ENCODE measurements around the gene NPR2.

NPR2 gene

GRCh38 chr9:35832814-35833213, 41.4 kb downstream of the NPR2 start:
- DNase-seq (ENCODE audit: extremely low spot score) = no peak
- CTCF ChIA-PET = no interaction called here
- TF ChIP-seq FOXK2 (IDR thresholded peaks at IDR 0.05) (no peak), ZNF384 (IDR thresholded peaks at IDR 0.05) (no peak), ARNT (IDR thresholded peaks at IDR 0.05) (no peak), L3MBTL2 (conservative IDR thresholded peaks at IDR 0.05) (no peak), LEF1 (IDR thresholded peaks at IDR 0.05; ENCODE audit: borderline replicate concordance) (no peak), SP1 (IDR thresholded peaks at IDR 0.05) (no peak), SUZ12 (IDR thresholded peaks at IDR 0.05) (no peak), FOXA1 (IDR thresholded peaks at IDR 0.05) (no peak), CTBP1 (IDR thresholded peaks at IDR 0.05; ENCODE audit: borderline replicate concordance) (no peak), BHLHE40 (IDR thresholded peaks at IDR 0.05; ENCODE audit: borderline replicate concordance) (no peak), ELF4 (IDR thresholded peaks at IDR 0.05) (no peak), NFRKB (IDR thresholded peaks at IDR 0.05) (no peak), TARDBP (IDR thresholded peaks at IDR 0.05) (no peak), HDGF (IDR thresholded peaks at IDR 0.05; ENCODE audit: borderline replicate concordance) (no peak)
- POLR2A ChIA-PET = interaction anchor here (0.9 to 1.6 kb wide), 2 partner anchors 19 kb away, joined by 3 to 4 read pairs; no protein-coding TSS in a partner anchor

- DNase-seq (ENCODE audit: extremely low spot score) = no peak
- no peak for TF ChIP-seq SP1 (IDR thresholded peaks at IDR 0.05)
- no peak for TF ChIP-seq ZNF384 (IDR thresholded peaks at IDR 0.05)
- no peak for TF ChIP-seq BHLHE40 (IDR thresholded peaks at IDR 0.05; ENCODE audit: borderline replicate concordance)
- no peak for TF ChIP-seq LEF1 (IDR thresholded peaks at IDR 0.05; ENCODE audit: borderline replicate concordance)
- no peak for TF ChIP-seq L3MBTL2 (conservative IDR thresholded peaks at IDR 0.05)
- no peak for TF ChIP-seq TARDBP (IDR thresholded peaks at IDR 0.05)
- TF ChIP-seq ELF4 (IDR thresholded peaks at IDR 0.05) = no peak
- TF ChIP-seq SUZ12 (IDR thresholded peaks at IDR 0.05) = no peak
- no peak for TF ChIP-seq FOXA1 (IDR thresholded peaks at IDR 0.05)
- TF ChIP-seq ARNT (IDR thresholded peaks at IDR 0.05) = no peak
- TF ChIP-seq FOXM1 (IDR thresholded peaks at IDR 0.05; ENCODE audit: borderline replicate concordance) = no peak
- TF ChIP-seq PKNOX1 (IDR thresholded peaks at IDR 0.05) = no peak
- TF ChIP-seq HDGF (IDR thresholded peaks at IDR 0.05; ENCODE audit: borderline replicate concordance) = no peak
- no peak for TF ChIP-seq CTBP1 (IDR thresholded peaks at IDR 0.05; ENCODE audit: borderline replicate concordance)
- TF ChIP-seq FOXK2 (IDR thresholded peaks at IDR 0.05) = no peak
- TF ChIP-seq NFRKB (IDR thresholded peaks at IDR 0.05) = no peak
- POLR2A ChIA-PET = no interaction called here
- CTCF ChIA-PET = interaction anchor here (0.6 kb wide), 1 partner anchor 72 kb away, joined by 7 read pairs; no protein-coding TSS in a partner anchor
These were observed 43.1 kb downstream of the NPR2 start for GRCh38 chr9:35834260-35835215.

- CTCF ChIA-PET = no interaction called here
- TF ChIP-seq FOXM1 (IDR thresholded peaks at IDR 0.05; ENCODE audit: borderline replicate concordance) (no peak), HDGF (IDR thresholded peaks at IDR 0.05; ENCODE audit: borderline replicate concordance) (no peak), PKNOX1 (IDR thresholded peaks at IDR 0.05) (no peak), BHLHE40 (IDR thresholded peaks at IDR 0.05; ENCODE audit: borderline replicate concordance) (no peak), SP1 (IDR thresholded peaks at IDR 0.05) (no peak), CTBP1 (IDR thresholded peaks at IDR 0.05; ENCODE audit: borderline replicate concordance) (no peak), LEF1 (IDR thresholded peaks at IDR 0.05; ENCODE audit: borderline replicate concordance) (no peak), ELF4 (IDR thresholded peaks at IDR 0.05) (no peak), ARNT (IDR thresholded peaks at IDR 0.05) (no peak), ZNF384 (IDR thresholded peaks at IDR 0.05) (no peak), SUZ12 (IDR thresholded peaks at IDR 0.05) (no peak), TARDBP (IDR thresholded peaks at IDR 0.05) (no peak), NFRKB (IDR thresholded peaks at IDR 0.05) (no peak)
These were observed 43.8 kb downstream of the NPR2 start for GRCh38 chr9:35835216-35835632.

GRCh38 chr9:35835766-35836165, 44.4 kb downstream of the NPR2 start:
- DNase-seq (ENCODE audit: extremely low spot score) = no peak
- ChIA-PET POLR2A (no interaction called here), CTCF (no interaction called here)
- no peak for TF ChIP-seq ZNF384 (IDR thresholded peaks at IDR 0.05)
- TF ChIP-seq CTBP1 (IDR thresholded peaks at IDR 0.05; ENCODE audit: borderline replicate concordance) = no peak
- TF ChIP-seq TARDBP (IDR thresholded peaks at IDR 0.05) = no peak
- no peak for TF ChIP-seq FOXK2 (IDR thresholded peaks at IDR 0.05)
- TF ChIP-seq SUZ12 (IDR thresholded peaks at IDR 0.05) = no peak
- TF ChIP-seq FOXA1 (IDR thresholded peaks at IDR 0.05) = no peak

More at GRCh38 chr9:35835216-35835632, 43.8 kb downstream of the NPR2 start:
- DNase-seq (ENCODE audit: extremely low spot score) = peak; percentile 49
- POLR2A ChIA-PET = no interaction called here

GRCh38 chr9:35836595-35836994, 45.2 kb downstream of the NPR2 start:
- DNase-seq (ENCODE audit: extremely low spot score) = no peak
- ChIA-PET POLR2A (no interaction called here), CTCF (no interaction called here)
- no peak for TF ChIP-seq PKNOX1 (IDR thresholded peaks at IDR 0.05)
- TF ChIP-seq ELF4 (IDR thresholded peaks at IDR 0.05) = no peak
- no peak for TF ChIP-seq ZNF384 (IDR thresholded peaks at IDR 0.05)
- no peak for TF ChIP-seq FOXM1 (IDR thresholded peaks at IDR 0.05; ENCODE audit: borderline replicate concordance)
- no peak for TF ChIP-seq FOXK2 (IDR thresholded peaks at IDR 0.05)
- no peak for TF ChIP-seq NFRKB (IDR thresholded peaks at IDR 0.05)
- no peak for TF ChIP-seq ARNT (IDR thresholded peaks at IDR 0.05)
- TF ChIP-seq L3MBTL2 (conservative IDR thresholded peaks at IDR 0.05) = no peak

GRCh38 chr9:35839926-35840325, 48.5 kb downstream of the NPR2 start:
- no peak for DNase-seq (ENCODE audit: extremely low spot score)
- POLR2A ChIA-PET = no interaction called here
- CTCF ChIA-PET = no interaction called here

More at GRCh38 chr9:35839926-35840325, 48.5 kb downstream of the NPR2 start:
- TF ChIP-seq ELF4 (IDR thresholded peaks at IDR 0.05) (no peak), TARDBP (IDR thresholded peaks at IDR 0.05) (no peak), NFRKB (IDR thresholded peaks at IDR 0.05) (no peak), FOXK2 (IDR thresholded peaks at IDR 0.05) (no peak), L3MBTL2 (conservative IDR thresholded peaks at IDR 0.05) (no peak), LEF1 (IDR thresholded peaks at IDR 0.05; ENCODE audit: borderline replicate concordance) (no peak), CTBP1 (IDR thresholded peaks at IDR 0.05; ENCODE audit: borderline replicate concordance) (no peak), ZNF384 (IDR thresholded peaks at IDR 0.05) (no peak), SP1 (IDR thresholded peaks at IDR 0.05) (no peak)
